GM21360 (cell line): ENCODE data around the gene CYP39A1.

Source experiments
- ATAC-seq: cut with Tn5 transposase; IDR thresholded peaks from one replicate; pipeline ENCODE4 v1.9.1; 2021; ENCODE audit warnings: mild to moderate bottlenecking, moderate library complexity; ENCODE audit not compliant: unreplicated experiment

Gene CYP39A1

DNA sequence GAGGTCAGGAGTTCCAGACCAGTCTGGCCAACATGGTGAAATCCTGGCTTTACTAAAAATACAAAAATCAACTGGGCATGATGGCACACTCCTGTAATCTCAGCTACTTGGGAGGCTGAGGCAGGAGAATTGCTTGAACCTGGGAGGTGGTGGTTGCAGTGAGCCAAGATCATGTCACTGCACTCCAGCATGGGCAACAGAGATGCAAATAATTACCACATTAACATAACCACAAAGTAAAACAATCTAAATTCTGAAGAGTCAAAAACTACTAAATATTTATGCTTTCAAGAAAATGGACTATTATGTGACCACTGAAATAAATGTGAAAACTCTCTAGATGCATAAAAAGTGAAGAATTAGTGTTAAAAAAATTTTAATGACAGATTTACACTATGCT lies 59.9 kb downstream of the CYP39A1 start:
- no peak for ATAC-seq

DNA sequence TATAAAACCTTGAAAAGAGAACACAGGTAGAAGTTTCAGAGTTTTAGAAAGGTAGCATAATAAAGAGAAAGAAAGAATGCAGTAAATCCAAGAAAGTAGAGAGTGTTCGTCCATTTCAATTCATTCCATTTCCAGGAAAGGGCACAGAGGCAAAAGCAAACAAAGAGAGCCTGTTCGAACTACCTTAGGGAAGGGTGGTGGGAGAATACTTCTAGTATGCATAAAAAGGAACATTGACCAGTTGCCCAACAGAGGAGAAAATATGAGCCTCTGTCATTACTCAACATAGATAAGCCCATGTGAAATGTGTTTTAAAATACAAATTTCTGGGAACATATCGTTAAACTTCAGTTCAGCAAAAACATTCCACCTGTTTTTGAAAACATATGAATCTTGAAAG lies 60.6 kb downstream of the CYP39A1 start:
- no peak for ATAC-seq

DNA sequence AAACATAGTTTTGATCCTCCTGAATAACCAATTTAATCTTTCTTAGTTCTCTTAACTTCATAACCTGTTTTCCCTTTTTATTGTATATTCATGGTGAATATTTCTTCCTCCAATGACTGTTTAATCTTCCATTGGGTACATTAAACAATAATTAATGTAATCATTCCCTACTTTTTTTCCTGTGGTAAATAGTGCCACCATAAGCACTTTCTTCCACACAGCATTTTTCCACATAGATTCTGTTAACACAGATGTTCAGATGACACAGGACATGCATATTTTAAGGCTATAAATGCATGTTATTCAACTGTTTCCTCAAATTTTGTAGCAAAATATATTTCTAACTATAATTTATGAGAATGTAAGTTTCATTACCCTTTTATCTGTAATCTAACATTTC lies 61.9 kb downstream of the CYP39A1 start:
- ATAC-seq: no peak

DNA sequence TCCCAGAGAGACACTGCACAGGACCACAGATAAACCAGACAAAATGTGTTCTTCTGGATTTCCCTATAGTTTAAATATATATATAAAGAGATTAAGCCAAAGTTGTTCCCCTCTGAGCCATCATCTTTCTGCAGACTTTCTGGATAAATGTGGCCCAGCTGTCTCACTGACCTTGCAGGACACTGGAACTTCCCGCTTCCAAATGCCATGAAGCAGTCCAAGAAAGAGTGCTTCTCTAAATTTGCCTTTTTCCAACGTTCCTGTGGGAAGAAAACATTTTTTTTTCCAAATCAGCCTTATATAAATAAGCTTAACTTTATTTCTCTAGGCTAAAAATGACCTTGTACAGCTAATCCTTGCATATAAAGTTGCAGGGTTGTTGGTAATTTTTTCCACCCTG lies 65.7 kb downstream of the CYP39A1 start:
- no peak for ATAC-seq

DNA sequence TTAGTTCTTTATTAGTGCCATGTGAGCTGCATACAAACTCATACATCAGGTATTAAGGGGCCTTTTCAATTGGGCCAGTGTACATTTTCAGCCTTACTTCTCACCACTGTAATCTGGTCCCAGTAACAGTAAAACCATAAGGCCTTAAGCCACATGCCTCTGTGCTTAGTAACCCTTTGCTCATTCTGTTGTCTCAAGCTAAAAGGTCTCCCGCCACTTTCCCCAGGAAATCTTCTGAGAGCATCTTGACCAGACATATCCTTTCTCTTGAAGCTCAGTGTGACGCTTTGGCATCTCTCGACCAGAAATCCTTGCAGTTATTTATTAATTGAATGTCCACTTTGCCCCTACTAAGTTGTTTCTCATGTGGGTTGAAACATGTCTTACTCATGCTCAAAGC lies 68.0 kb downstream of the CYP39A1 start:
- no peak for ATAC-seq

DNA sequence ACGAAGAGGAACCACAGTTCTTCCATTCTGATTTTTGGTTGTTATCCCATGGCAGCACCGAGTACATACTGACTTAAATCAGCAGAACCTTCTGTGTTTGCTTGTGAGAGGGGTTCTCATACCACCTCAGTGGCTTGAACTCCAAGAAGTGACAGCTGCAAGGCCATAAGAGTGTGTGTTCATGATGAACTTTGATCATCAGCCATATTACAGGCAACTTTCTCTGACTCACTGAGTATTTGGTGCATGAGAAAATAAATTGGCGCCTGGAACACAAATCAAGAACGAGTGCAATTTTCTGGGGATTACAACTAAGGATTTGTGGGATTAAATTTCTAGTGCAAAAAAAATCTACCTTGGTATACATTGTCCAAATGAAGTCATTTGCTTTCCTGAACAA lies 68.9 kb downstream of the CYP39A1 start:
- no peak for ATAC-seq

DNA sequence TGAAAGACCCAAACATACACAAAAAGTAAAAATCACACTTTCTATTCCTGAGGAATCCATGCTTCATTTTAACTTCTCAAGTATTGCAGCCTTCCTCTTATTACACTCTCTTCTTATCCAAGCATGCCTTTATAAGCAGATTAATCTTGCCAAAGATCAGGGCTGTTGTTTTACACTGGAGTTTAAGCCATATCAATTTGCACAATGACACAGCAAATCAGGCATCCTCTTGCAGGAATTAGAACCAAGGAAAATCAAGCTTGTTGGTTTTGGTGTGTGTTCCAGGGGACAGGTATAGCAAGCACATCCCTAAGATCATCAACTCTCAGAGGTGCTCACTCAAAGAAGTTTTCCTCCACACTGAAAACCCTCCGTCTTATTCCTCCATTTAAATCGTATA lies 69.5 kb downstream of the CYP39A1 start:
- no peak for ATAC-seq

DNA sequence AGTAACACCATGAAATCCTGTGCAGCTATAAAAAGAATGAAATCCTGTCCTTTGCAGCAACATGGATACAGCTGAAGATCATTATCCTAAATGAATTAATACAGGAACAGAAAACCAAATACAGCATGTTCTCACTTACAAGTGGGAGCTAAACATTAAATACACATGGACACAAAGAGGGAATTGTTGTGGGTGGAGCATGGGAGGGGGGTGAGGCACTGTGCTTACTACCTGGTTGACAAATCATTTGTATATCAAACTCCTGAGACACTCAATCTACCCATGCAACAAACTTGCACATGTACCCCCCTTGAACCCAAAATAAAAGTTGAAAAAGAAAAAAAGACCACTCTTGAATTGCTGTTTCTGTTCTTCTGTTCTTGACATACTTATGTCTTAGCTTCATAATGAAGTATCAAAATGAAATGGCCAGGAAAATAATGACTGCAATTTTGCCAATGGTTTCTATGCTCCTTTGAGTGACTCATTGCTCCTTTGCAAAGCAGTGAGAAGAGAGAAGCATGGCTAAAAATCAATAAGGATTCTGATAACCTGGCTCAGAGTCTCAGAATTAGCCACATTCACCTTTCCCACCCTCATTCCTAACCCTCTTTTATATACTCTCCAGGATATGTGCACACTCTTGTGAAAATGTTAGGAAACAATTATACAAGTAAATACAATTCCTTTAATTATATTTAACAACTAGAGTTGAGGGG lies 71.0 kb downstream of the CYP39A1 start:
- ATAC-seq: no peak

DNA sequence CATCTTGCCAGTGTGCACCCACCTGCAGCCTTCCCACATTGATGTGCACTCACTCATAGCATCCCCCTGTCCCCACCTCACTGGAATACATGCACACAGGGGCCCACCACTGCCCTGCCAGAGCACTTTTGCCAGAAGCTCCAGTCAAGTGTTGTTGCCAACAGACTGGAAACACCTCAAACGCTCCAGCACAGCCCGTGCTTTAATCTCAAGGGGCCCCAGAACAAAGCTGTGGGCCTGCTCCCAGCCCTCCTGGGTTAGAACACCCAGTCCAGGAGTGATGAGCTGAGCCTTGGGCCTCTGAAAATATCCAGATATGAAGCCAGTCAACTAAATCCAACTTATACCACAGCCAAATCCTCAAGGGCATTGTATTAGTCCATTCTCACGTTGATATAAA lies 77.1 kb downstream of the CYP39A1 start:
- no peak for ATAC-seq

DNA sequence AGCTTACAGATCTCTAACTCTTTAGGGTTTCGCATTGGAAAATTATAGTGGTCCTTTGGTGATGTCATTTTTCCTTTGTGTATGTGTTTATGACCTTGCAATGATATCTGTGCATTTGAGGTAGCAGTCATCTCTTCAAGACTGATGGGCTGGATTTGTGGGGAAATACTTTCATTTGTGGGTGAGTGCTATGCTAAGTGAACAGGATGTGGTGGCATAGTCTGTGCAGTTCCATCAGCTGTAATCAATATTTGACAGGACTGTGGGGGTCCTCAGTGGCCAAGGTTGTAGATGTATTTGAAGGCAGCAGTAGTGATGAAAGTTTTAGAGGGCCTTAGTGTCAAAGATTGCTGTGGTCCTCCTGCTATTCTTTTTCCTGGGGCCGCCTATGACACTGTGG lies 79.5 kb downstream of the CYP39A1 start:
- no peak for ATAC-seq

DNA sequence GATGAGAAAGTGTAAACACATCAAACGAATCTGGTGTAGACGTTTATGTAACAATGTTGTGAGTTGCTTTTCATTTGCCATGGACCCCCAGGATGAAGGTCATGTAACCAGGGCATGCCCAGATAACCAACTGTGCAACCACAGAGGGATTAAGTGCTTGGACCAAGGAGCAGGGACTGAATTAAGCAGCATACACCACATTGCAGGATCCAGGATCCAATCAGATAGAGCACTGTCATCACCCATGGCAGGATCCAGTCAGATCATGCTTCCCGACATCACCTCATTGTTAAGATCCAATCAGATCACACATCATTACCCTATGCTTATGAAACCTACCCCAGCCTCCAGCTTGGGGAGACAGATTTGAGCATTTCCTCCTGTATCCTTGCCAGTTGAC lies 87.1 kb downstream of the CYP39A1 start:
- ATAC-seq: no peak

DNA sequence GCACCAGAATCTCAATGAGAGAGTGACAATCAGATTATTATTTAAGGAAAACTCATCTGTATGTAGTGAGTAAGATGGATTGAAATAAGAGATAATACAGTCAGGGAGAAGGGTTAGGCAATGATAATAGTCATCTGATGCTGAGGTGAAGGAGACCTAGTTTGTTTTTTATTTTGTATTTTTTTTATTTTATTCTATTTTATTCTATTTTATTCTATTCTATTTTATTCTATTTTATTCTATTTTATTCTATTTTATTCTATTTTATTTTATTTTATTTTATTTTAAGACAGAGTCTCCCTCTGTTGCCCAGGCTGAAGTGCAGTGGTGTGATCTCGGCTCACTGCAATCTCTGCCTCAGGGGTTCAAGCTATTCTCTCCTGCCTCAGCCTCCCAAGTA lies 88.7 kb downstream of the CYP39A1 start:
- ATAC-seq: no peak

DNA sequence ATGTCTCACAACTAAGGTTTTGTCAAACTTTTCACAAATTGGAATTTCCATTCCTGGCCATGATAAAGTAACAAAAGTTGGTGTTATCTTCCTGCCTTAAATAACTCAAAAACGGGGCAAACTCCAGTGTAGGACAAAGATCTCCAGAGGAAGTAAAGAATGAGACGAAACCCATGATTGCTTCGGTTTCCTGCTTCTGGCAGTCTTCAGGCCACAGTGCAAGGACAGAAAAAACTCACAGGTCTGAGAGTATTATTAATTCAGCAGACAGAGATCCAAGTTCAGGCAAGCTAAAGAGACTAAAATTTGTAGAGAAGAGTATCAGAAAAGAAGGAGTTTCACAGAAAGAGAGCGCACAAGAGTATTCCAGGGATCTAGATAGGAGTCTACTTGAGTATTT lies 96.6 kb downstream of the CYP39A1 start:
- no peak for ATAC-seq

DNA sequence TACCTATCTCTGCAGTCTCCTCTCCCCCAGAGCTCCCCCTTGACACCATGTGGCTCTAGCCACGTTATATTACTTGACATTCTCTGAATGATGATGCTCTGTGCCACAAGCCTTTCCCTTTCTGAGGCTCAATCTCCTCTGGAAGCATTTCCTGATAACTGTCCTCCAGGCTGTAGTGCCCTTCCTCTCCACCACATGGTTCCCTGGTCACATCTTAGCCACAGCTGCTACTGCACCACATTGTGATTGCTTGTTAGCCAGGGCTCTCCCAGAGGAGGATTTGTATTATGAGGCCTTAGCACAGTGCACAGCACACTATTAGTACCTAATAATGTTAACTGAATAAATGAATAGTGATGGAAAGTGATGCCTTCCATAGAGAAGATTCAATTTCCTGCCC lies 97.5 kb downstream of the CYP39A1 start:
- no peak for ATAC-seq

DNA sequence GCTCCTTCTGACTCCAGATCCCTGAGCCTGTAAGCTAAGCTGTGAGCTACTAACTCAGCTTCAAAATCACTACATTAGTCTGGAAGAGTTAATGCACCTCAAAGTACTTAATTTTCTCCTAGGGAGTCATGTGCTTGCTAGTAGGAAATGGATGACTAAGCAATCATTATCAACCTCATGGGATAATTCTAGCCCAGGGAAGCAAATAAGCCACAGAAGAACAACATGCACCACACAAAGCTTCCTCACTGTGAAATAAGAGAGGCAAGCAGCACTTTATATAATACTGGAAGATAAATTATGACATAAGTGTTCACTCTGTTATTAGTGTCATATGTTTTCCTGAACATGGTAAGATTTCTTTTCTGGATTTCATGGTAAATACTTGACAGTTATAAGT lies 103.5 kb downstream of the CYP39A1 start:
- no peak for ATAC-seq

DNA sequence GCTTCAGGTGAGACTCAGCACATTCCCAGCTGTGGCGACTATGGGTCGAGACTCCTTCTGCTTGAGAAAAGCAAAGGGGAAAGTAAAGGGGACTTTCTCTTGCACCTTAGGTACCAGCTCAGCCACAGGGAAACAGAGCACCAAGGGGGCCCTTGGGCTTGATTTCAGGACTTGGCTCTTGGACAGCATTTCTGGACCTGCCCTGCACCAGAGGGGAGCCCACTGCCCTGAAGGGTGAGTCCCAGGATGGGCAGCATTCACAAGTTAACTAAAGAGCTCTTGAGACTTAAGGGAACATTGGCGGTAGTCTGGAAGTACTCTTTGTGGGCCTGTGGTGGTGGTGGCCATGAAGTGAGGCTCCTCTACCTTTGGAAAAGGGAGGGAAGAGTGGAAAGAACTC lies 111.1 kb downstream of the CYP39A1 start:
- ATAC-seq: no peak

DNA sequence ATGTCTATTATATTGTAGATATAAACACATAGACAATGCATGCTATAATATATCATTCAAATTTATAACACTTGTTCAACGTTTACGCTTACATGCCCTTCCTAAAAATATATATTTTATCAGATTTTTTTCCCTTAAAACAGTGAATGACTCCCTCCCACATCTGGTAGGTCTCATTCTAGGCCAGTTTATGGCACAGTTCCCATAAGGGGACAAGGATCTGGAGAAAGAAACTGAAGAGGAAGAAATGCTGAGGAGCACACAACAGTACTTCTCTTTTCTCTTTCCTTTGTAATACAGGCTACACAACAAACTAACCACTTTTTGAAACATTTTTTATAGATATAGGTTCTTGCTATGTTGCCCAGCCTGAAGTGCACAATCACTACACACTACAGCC lies 112.8 kb downstream of the CYP39A1 start:
- ATAC-seq: no peak

DNA sequence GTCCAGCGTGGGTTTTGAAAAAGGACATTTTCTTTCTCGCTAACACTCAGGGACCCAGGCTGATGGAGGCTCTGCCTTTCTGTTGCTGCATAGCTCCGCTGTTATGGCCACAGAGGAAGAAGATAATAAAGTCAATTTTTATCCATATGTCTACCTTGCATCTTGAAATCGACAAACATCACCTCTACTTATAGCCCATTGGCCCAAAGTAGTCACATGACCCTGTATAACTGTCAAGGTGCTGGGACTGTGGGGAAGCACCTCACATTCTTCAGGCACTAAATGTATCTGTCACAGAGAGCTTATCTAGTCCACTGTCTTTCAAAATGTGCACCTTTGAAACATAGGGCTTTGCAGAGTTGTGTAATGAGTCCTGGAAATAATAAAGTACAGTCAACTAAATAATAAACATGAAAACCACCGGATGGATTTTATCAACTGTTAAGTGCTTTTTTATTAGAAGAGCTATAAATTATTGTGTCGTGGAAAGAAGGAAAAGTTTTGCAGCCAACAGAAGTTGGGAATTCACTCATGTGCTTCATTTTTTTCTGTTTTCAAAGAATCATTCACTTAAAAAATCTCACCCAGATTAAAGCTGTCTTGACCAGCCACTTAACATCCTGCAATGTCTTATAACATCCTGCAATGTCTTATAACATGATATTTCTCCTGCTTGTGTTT lies 113.7 kb downstream of the CYP39A1 start:
- ATAC-seq: no peak

DNA sequence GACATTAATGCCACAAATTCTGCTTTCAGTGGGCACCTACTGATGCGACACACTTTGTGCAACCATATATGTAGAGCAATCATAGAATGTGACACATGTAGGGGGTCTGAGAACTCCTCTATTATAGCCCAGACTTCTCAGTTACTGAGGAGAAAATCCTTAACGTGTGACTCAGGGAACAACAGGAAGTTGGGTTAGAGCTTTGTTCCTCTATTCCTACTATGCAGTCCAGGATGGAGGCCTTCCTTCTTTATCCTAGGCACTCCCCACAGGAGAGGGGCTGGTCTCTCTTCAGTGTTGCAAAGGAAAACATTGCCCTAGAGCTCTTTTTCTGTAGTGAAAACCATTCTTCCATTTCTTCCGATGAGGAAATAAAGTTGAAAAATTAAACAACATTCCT lies 121.7 kb downstream of the CYP39A1 start:
- no peak for ATAC-seq

DNA sequence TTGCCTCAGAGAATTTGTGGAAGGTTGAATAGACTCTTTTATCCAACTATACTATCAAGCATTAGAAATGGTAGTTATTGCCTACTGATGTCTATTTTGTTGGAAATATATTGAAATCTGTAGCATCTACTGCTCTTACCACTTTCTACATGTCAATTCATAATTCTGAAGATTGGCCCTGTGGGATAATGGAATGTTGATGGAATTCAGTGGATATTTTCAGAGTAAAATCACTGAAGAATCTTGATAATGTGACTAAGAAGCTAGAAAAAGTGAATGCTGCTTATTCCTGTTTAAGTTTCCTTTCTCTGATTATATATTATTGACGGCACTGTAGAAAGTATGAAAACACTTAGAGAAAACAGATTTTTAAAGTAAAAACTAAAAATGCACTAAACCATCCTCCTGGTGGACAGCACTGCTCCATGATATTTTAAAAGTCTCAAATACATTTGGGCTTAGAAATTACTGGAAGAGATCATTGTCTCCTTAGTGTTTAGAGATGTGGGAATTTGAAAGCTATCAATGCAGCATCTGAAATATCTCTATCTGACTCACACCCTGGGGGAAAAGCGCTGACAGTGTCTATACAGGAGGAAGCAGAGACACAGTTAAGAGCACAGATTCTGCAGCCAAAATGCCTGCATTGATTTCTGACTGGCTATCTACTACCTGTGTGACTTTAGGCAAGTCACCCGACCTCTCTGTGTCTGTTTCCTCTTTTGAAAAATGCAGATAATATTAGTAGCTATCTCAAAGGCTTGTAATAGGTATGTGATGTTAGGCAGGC lies 123.5 kb downstream of the CYP39A1 start:
- no peak for ATAC-seq

DNA sequence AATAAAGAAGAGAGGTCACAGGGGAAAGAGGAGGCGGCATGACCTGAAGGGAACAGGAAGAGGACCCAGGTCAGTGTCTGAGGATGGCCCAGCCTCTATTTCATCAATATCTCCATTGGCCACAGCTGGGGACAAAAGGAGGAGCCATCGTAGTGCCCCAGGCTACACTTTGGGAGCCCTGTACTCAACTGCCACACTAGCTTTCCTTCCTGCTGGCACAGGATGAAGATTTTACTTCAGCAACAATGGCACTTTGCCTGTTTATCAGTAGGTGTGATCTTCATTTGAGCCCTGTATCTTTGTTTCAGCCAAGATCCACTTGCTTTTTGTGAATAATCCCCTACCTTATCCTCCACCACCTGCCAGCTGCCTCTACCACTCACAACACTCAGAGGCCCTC lies 126.0 kb downstream of the CYP39A1 start:
- no peak for ATAC-seq

DNA sequence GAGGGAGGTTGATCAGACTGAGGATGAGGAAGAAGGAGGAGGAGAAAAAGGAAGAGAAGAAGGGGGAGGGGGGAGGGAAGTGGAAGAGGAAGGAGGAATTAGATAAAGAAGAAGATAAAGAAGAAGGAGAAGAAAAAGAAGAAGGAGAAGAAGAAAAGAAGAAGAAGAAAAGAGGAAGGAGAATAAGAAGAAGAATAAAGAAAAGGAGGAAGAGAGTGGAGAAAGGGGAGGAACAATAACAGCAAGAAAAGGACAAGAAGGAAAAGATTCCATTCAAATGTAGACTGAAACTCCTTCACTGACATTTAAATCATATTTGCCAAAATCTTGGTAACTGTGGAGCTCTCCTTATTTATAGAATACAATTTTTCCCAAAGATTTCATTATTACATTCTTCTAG lies 127.0 kb downstream of the CYP39A1 start:
- no peak for ATAC-seq
